GM19025 (cell line): ENCODE results near the gene CLCN7.
A peak's percentile ranks its signal among the peaks of the same experiment; 100 is the strongest.
"Not testable (repeated sequence)": the region's sequence is repeated elsewhere in the genome, so short reads cannot be mapped to it uniquely, and the experiment has no call there.

Source experiments
- ATAC-seq: cut with Tn5 transposase; IDR thresholded peaks from one replicate; pipeline ENCODE4 v1.9.1; 2021; ENCODE audit warnings: mild to moderate bottlenecking, low read depth, moderate library complexity; ENCODE audit not compliant: unreplicated experiment

The CLCN7 gene

DNA sequence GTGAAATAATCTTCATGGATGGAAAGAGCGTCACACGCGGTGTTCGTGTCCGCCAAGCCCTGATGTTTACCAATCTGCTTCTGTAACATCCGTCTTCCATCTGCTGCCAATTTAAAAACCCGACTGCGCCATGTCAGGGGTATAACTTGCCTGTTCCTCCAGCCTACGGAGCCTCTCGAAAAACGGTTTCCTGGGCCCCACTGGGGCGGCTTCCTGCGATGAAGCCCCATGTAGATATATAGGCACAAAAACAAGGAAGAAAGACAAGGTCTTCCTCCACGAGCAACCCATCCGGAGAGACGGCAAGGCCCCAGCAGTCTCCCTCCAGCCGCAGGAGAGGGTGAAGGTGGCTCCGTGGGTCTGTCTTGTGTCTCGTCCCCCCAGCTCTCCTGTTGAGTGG is 13.8 kb upstream of the CLCN7 start, which contains the start of gene PTX4:
TSS of gene PTX4 (minus strand) at position 326 of the 400 bp plus-strand sequence. CDS start at position 291, 35 bp downstream.
- no peak for ATAC-seq

DNA sequence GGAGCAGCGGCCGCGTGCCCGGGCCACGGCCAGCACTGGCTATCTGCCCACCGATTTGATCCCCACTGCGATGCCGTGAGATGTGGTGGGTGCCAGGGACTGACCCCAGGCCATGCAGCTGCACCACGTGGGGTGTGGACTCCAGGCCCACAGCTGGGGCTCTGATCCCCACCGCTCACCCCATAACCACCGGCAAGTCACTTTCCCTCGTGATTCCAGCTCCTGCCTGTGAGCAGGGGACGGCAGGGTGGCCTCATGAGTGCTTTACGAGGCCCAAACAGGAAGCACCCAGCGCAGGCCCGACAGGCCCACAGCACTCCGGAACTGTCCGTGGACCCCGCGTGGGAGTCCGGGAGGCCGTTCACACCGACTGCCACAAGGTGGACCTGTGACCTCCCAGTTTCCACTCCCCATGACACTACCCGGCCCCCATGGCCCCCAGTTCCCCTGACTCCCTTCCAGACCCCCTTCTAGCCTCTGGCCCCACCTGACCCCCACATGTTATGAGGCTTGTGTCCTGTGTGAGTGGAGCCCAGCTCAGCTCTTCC is 13.3 kb upstream of the CLCN7 start:
- no peak for ATAC-seq

DNA sequence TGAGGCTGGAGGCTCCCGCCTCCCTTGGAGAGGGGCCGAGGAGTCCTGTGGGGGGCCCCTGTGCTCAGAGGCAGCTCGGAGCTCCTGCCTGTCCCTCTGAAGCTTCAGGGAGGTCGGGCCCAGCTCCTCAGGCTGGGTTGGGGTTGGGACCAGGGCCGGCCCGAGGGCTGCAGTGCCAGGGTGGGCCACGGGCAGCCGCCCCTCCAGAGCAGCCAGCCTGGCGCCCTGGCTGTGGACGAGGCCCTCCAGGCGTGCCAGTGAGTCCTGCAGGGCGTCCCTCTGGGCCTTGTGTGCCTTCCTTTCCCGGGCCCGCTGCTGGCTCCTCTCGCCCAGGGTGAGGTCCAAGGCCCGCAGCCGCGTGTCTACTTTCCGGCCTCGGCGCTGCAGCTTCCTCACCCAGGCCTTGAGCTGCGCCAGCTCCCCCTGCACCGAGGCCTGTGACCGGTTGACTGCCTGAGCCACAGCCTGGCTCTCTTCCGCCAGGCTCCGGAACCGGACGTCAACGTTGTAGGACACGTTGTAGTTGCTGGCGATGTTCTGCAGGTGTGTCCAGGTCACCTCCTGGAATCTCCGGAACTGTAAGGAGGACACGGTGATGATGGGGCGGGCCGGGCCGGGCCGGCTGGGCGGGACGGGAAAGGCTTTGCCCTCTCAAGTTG is 12.7 kb upstream of the CLCN7 start:
- no peak for ATAC-seq

DNA sequence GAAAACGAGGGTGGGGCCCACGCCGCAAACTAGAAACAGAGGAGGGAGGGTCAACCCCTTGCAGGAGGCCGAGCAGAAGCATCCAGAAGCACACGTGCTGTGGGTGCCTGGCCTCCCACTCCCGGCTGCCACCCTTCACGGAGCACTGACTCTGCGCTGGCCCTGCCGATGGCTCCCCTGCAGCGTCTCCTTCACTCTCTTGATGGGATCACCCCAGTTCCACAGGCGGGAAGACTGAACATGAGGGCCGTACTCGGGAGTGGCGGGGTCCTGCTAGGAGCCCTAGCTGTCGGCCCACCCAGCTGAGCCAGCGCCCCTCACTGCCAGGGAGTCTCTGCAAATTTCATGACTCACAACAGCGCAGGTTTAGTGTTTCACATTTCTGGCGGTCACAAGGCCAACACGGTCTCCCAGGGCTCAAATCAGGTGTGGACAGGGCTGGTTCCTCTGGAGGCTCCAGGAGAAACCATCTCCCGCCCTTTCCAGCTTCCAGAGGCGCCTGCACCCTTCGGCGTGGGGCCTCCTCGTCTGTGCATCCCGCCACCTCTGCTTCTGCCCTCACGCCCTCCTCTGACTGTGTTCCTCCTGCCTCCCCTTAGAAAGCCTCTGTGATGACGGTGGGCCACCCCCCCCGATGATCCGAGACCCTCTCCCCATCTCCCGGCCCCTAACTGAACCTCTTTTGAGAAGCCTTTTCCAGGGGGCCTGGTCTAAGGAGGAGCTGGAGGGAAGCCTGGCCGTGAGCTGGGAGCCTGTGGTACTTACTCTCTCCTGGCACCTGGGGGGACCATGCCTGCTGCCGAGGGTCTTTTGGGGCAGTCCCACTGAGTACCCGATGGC is 11.9 kb upstream of the CLCN7 start:
- no peak for ATAC-seq

DNA sequence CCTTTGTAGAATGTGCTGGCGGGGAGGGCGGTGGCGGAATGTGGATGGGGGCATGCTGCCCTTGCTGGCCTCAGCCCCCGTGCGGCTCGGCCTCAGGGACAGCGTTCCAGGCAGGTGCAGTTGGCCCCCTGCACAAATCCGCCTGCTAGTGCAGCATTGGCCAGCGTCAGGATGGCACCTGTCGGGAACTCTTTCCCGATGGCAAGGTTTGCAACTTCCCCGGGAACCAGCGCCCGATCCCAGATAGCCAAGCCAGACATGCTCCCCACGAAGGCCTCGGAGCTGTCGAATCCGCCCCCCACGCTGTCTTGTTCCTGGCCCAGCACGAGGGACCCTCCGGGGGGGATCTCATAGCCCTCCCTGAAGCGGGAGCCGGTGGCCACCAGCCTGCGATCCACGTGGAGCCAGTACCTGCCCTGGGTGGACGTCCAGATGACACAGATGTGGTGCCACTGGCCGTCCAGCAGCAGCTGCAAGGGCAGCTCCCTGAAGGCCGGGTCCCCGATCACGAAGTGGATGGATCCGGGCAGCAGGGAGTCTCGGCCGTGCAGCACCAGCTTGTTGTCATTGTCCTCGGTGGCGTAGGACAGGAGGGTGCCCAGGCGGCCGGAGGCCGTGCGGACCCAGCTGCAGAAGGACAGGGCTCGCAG is 11.1 kb upstream of the CLCN7 start:
- ATAC-seq: no peak

DNA sequence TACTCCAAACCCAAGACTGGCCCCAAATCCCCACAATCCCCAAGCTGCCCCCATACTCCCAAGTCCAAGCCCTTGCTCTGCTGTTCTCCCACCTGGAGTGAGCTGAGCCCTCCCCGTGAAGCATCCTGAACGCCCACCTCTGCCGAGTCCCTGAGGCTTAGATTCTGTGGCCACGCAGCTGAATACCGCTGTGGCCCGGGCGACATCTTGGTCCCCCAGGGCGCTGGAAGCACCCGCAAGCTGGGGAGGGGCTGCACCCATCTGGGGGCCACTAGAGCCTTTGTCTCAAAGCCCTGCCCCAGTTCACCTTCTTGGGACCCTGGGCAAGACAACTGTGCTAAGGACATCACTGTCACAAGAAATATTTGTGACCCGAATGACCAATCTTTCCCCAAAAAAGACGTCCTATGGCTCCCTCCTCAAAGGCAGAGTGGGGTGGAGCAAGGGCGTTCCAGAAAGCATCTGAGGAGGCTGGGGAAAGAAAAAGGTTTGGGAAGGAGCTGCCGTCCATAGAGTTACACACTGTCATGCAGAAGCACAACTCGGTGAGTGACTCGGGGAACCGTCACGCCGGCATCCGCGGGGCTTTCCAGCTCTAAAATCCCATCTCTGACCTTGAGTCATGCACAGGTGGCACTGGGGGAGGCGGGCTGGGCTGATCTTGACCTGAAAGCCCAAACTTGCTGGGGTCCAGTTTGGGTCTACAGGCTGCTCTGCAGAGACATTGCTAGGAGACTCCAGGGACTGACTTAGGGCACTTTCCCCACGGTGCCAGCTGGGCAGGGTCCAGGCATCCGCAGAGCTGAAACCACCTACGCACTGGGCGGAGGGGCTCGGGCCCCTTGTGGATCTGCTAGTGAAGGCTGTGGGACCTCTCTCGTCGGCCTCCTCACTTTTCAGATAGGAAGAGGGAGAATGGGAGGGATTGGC is 7.3 kb upstream of the CLCN7 start:
- ATAC-seq: no peak

DNA sequence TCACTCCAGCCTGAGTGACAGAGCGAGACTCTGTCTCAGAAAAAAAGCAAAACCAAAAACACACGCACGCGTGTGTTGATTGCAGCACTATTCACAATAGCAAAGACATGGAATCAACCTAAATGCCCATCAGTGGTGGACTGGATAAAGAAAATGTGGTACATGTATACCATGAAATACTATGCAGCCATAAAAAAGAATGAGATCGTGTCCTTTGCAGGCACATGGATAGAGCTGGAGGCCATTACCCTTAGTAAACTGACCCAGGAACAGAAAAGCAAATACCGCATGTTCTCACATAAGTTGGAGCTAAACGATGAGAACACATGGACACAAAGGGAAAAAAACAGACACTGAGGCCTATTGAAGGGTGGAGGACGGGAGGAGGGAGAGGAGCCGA is 4.1 kb upstream of the CLCN7 start:
- not testable (repeated sequence) for ATAC-seq

DNA sequence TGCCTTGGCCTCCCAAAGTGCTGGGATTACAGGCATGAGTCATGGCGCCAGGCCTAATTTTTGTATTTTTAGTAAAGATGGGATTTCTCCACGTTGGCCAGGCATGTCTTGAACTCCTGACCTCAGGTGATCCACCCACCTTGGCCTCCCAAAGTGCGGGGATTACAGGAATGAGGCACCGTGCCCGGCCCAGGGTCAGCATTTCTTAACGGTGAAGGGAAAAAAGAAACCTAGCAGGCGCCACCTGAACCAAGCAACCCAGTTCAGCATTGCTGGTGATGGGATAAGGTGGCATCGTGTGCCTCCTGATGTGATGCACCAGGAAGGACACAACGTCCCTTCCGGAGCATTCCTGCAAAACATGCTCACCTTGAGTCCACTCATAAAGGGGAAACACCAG is 2.2 kb upstream of the CLCN7 start:
- ATAC-seq: no peak

DNA sequence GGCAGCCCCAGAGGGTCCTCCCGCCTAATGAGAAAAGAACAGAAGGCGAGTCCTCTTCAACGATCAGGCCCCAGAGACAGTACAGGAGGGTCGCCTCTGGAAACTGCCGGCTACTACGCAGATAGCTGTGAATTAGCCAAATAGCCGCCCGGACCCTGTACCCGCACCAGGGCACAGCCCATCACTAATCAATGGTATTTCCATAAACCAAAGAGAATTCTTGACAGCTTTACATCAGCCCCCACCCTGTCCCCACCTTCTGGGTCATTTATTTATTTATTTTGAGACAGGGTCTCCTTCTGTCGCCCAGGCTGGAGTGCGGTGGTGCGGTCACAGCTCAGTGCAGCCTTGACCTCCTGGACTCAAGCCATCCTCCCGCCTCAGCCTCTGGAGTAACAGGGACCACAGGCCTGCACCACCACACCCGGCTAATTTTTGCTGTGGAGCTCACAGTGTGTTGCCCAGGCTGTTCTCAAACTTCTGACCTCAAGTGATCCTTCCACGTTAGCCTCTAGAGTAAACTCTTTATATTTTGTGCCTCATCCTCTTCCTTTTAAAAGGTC is 805 bp upstream of the CLCN7 start:
- ATAC-seq: no peak

DNA sequence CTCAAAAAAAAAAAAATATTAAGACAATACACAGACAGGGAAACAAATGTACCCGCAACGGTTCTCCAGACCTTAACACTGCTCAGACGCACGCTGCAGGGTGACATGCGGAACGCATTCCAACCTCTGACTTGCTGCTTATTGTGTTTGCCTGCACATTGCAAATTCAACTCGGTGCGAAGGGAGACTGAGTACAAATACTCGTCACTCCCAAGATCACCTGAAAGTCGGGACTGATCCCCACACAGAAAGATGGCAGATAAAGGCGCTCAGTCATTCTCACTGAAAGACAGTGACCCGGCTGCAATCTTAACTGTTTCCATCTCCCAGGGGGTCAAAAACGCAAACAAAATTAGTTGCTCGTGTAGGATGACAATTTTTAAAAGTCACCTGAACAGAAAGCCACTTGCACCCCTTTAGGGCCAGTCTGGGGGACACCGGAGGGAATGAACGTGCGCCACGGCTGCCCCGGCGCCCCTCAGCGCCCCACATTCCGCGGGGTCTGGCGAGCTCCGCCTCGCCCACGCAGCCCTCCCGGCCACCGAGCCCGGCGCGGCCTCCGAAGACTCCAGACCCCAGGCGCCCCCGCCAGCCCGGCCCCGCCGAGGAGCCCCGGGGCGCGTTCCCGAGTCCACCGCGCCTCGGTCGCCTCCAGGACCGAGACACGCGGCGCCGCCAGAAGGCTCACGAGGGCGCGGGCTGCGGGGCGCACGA is 589 bp downstream of the CLCN7 start:
- peak; percentile 22 for ATAC-seq

DNA sequence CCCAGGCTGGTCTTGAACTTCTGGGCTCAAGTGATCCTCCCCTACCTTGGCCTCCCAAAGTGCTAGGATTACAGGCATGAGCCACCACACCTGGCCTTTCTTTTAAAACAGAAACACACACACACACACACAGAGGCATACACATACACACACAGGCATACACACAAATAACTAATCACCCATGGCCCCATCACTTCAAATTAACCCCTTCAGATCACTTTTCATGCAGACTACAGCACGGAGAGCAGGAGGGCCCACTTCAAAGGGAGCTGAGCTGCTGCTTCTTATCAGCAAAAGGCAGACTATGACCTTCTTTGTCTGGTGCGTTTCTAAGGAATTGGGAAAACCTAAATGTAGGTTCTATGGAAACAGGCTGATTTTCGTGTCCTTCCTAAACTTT is 1.9 kb downstream of the CLCN7 start:
- ATAC-seq: no peak

DNA sequence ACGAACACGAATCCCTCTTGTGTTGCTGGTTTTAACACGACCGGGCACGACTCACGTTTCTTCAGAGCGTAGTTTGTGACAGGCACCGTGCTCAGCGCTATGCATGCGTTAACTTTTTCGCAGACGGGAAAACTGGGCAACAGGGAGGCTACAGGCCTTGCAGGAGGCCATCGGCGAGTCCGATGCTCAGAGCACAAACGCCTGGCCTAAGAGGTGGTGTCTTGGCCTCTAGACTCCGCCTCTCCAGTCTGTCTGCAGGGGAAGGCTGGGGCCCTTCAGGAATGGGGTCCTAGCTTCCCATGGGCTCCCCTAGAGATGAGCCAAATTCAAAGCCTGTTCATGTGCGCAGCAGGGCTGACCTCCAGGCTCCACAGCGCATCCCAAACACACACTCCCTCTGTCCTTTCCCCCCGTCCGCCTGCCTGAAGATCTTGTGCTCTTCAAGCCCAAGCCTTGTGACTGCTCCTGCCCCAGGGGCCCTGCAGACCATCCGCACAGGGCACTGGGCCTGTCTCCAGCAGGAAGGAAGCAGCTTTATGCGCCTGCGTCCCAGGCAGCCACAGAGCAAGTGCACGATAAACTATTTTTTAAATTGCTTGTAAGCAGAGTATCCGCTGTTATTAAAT is 3.1 kb downstream of the CLCN7 start:
- no peak for ATAC-seq

DNA sequence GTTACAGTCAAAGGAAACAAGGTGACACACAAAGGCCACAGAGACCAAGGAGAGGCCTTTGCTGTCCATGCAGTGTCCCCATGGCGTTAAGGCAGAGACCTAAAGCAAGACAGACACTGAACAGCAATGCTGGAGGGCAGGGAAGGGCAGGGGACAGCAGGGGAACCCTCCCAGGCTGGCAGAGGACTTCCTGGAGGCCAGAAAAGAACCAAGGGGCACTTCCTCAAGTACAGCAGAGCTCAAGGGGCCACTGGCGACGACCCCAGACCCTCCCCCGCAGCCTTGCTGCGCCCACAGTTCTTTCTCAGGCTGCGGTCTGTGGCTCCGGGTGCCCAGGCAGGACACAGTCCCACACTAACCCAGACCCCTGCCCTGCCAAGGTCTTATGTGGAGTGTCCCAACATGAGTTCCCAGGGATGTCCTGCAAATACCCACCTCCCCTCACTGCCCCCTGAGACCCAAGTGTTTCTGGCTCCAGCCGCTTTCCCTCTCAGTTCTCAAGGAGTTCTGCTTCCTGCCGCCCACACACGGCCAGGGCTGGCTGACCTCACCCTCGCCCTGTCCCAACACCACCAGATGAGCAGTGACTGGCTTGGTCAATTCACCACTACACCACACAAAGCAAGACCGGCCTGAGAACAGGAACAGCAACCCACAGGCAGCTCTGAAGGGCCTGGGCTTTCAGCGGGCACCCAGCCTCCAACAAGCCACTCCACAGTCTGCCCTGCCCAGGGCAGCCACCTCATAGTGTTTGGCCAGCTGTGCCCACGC is 4.2 kb downstream of the CLCN7 start:
- ATAC-seq: no peak

DNA sequence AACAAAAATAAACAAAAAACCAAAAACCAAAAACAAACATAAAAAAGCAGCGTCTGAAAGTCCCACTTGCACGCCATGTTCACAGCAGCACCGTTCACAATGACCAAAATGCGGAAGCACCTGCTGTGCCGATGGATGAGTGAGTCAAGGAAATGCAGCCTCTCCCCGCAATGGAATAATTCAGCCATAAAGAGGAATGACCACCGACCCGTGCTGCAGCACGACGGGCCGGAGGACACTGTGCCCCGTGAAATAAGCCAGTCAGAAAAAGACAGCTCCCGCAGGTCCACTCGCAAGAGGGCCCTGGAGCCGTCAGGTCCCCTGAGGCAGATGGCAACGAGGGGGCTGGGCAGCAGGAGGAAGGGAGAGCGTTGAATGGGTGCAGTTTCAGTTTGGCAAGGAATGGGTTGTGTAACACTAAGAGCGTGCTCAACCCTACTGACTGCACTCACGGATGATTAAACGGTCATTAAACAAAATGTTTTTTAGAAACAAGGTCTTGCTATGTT is 5.1 kb downstream of the CLCN7 start:
- no peak for ATAC-seq

DNA sequence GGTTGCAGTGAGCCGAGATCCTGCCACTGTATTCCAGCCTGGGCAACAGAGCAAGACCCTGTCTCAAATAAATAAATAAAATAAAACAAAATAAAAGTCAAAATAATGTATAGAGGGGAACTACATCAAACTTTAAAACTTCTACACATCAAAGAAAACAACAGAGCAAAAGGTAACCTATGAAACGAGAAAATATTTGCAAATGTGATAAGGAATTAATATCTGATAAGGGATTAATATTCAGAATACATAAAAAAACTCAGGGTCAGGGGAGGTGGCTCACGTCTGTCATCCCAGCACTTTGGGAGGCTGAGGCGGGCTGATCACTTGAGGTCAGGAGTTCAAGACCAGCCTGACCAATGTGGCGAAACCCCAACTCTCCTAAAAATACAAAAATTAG is 5.7 kb downstream of the CLCN7 start:
- ATAC-seq: not testable (repeated sequence)

DNA sequence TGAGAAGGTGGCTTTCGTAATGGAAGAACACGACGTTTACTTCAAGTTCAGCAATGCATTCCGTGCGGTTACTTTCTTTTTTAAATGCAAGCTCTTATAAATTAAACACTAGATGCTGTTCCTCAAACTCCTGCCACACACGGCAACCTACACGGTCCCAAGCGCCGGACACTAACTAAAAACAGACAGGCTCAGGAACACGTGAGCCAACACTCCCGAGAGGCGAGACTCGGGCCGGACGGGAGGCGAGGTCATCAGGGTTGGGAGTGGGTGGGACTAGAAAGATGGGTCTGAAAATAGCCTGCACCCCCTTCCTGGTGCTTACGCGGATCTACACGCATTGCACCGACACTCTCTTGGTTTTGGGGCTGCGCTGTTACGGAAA is 6.4 kb downstream of the CLCN7 start:
- ATAC-seq: no peak

DNA sequence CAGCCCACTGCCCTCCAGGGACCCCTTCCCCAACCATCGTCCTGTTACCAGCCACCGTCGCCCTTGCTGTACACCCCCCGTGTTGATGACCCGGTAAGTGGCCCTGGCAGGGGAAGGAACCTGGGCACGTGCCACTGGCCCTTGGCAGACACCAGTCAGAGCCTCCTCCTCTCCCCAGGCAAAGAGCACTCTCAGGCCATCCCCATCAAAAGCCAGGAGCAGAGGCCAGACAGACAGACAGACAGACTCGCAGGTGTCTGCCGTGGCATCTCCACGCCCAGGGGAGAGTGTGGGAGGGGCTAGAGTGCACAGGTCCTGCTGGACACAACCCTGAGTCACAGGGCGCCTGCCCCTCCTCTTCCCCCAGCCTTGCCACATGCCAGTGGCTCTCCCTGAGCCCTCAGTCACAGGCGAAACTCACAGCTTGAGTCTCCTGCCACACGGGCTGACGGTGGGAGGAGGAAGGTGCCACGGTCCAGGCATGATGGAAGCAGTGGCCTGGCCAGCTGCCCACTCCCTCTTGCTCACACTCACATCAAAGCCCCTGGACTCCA is 7.8 kb downstream of the CLCN7 start:
- ATAC-seq: no peak

DNA sequence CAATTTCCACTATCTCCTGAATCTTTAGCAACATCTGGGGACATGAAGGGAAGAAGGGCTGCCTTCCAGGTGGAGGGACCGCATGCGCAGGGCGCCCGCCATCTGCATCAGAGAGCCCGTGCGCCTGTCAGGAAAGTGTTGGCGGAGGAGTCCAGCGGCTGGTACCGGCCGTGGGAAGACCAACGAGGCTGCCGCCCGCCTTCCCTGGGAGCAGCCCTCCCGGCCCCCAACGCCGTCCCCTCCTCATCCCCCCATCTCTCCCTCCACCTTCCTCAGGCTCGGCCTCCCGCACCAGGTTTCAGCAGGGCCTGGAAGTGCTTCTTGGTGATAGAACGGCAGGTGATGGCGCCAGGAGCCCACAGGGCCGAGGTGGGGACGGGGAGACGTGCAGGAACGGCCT is 8.8 kb downstream of the CLCN7 start:
- ATAC-seq: no peak
